Activated CD8-positive, alpha-beta memory T cell treated with anti-CD3 and anti-CD28 coated beads, Interleukin-2, amount 50 U/mL, for 24 hours (primary cell): ENCODE measurements around the gene SLCO2A1.

ENCODE experiments used
- DNase-seq: peaks from one replicate; pipeline ENCODE4 v3.0.0-alpha.2; 2020; ENCODE audit errors: extremely low read depth

SLCO2A1 gene

DNA sequence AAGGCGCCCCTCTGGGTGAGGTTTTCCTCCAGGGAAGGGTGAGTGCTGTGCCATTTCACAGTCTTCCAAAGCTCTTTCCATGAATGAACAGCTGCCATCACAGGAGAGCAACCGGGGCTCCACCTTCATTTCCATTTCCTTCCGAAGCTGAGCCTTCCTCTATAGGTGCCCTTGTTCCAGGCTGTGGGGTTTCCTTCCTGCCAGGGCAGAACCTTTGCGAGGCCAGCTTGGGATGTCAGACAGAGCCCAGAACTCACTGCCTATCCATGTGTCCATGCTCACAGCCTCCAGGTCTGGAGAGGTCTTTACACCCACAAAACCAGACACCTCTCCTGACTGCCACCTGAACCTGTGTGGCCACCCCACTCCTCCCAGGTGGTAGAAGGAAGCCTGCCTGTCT, 49.2 kb downstream of the SLCO2A1 start:
- no peak for DNase-seq

DNA sequence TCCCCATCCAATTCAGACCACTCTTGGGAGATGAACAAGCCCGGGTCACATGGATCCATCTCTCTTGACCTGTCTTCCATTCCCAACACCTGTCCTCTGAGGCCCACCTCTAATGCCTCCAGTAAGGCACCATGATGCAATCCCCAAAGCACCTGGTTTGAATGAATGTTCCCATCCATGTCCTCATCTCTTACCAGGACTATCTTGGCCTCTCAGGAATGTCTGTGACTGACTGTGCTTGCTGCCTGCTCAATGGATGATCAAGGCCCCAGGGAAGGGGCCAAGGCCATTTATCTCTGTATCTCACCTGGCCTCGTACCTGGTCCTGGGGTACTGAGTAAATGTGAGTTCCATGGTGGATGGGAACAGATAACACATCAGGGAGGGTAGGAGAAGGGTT, 49.7 kb downstream of the SLCO2A1 start:
- DNase-seq: no peak

DNA sequence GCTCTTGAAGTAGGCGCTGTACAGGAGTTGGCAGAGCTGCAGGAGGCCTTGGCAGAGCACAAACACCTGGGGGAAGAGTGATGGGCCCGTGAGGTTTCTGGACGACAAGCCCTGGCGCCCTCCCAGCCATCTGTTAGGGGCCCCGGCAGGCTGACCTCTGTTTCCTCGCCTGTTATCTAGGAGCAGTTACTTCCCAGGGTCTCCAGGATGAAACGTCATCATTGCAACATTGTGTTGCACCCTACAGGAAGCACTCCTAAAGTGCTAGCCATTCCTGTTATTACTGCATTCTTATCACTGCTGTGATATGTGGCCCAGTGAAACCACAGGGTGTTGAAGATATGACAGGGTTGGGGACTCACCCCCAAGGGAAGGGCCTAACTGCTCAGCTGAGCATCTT, 50.2 kb downstream of the SLCO2A1 start:
- no peak for DNase-seq

DNA sequence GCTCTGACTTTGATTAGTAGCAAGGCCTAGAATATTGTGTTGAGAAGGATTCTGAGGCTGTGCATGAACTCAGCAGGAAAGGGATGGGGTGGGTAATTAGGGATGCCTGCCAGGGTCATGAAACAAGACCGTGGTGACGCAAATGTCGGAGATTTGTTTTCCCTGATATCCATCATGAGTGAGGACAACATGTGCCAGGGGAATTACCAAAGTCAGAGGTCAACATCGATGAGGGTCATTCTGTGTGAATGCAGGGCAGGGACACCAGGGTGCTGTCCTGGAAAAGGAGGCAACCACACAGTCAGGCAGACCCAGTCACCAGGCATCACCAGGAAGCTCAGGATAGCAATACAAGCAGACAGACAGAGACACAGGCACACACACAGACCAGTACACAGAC, 52.2 kb downstream of the SLCO2A1 start:
- DNase-seq: no peak

DNA sequence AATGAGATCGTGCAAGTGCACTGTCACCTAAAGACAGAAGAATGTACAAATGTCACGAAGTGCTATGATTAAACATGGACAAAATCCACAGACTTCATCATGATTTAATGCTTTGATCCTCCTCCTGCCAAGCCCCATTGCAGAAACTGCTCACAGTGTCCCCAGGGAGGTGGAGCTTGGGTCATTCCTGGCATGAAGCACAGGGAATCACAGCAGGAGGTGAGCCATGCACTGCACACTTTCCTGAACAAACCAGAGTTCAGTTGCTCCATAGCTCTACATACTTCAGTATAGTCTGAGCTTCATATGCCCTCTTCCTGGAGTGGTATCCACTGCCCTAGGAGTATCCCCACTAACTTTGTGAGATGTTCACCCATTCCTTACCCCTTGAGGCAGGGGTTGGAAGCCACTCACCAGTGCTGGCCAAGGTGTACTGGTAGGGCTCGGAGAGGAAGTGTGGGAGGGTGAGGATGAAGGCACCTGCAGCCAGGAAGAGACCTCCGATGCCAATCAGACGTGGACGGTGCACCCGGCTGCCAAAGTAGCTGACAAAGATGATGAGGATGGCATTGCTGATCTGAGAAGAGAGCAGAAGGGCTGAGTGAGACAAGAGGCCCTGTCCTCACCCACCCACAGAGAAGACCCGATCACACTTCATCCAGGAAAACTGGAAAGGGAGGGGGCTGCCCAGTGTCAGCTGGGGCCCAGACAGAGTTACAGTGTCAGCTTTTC, 56.3 kb downstream of the SLCO2A1 start:
- DNase-seq: no peak

DNA sequence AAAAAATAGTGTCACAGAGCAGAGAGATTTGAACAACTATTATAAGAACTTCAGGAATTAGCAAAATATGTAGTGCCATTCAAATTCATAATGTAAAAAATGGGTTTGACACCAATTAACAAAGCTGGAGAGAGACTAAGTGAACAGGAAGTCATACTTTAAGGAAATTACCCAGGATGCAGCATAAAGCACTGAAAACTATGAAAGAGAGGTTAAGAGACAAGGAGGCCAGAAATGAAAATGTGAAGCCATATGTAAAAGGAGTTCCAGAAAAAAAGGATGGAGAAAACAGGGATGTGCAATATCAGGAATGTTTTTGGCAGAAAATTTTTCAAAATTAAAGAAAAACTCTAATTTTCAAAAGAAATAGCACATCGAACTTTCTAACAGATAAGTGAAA, 57.6 kb downstream of the SLCO2A1 start:
- DNase-seq: no peak

DNA sequence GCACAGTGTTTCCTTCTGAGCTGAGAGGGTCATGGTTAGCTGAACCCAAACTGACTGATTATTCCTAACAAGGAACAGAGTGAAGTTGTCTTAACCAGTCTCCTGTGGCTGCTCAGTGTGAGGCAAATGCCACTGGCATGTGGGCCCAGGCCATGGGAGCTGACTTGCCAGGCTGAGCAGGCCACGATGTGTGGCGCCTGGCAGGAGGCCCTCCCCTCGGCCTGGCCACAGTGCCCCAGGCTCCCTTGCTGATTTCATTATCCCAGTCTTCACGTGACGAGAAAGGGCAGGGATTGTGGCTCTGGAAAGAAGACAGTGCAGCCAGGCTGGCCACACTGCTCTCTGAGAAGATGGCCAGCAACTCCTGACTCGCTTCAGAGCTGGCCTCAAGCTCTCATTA, 58.8 kb downstream of the SLCO2A1 start:
- DNase-seq: no peak

DNA sequence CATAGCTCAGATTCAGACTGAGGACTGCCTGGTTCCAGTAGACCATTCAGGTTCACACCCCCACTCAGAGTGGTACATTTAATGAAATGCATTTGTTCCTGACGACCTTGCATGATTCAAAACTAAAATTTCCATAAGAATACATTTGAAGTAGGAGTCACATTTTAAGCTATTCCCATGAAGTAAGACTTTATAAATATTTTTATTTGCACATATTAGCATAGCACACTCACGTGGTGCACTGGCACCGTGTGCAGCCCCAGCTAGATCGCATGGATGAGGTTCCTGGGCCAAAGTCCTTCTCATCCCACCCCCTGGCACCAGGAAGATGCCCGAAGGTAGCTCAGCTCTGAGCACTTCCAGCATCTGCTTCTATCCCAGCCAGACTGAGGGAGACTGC, 59.4 kb downstream of the SLCO2A1 start:
- no peak for DNase-seq

DNA sequence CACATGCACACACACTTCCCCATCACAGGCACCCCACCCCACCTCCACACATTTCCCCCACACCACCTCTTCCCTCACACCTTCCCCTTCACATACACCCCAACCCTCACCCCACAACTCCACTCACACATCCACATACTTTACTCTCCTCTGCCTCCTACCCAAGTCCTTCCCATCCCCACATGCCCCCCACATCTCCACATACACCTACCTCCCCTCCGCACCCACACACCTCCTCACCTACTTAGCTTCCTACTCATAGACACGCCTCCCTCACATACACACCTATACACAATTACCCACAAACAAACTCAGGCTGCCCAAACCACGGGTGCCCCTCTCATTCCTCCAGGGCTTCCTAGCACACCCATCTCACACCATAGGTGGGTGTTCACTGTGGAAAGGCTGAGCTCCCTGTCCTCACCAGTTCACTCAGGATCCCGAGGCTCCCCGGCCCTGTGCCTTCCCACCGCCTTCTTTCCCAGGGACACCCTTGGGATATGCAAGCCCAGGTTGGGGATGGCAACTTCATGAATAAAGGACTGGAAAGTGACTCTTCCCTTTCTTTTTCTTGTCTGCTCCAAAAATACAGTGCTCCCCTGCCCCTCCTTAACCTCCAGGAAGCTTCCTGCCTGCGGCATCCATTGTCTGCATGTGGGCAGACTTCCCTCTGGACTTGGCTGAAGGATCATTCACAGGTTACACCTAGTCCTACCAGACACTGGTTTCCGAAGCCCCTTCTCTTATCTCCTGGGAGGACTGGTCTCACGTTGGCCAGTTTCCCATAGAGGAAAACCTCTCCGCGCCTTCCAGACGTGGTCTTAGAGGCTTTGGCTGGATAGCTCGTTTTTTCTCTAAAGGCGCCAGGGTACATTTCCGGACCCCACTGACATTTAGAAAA, 61.5 kb downstream of the SLCO2A1 start:
- DNase-seq: no peak

DNA sequence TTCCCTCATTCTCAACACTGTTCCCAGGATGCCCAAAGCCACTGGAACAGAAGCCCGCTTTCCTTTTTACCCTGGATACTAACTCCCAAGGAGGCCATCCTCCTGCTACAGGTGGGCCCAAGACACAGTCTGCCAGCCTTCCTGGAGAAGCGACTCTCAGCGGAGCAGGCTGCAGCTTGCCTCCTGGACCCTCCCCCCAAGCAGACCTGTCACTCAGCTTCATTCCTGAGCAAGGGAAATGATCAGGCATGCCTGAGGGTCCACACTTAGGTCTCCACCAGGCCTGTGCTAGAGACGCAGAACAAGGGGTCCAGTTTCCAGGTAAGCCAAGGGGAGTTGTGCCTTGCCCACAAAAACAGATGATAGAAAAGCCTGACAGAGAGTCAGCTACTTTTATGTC, 62.8 kb downstream of the SLCO2A1 start:
- no peak for DNase-seq

DNA sequence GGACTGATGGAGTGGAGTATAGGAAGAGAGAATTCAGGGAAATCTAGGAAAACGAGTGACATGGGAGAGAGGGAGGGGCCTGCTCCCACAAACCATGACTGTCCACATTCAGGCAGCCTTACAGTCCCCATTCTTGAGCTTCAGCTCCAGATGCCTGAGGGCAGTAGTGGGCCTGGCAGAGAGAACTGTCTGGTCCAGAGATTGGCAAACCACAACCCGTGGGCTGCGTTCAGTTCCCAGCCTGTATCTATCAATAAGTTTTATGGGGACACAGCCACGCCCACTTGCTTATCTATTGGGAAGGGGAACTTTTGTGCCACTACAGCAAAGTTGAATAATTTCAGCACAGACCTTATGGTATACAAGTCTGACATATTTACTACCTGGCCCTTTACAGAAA, 63.8 kb downstream of the SLCO2A1 start:
- no peak for DNase-seq

DNA sequence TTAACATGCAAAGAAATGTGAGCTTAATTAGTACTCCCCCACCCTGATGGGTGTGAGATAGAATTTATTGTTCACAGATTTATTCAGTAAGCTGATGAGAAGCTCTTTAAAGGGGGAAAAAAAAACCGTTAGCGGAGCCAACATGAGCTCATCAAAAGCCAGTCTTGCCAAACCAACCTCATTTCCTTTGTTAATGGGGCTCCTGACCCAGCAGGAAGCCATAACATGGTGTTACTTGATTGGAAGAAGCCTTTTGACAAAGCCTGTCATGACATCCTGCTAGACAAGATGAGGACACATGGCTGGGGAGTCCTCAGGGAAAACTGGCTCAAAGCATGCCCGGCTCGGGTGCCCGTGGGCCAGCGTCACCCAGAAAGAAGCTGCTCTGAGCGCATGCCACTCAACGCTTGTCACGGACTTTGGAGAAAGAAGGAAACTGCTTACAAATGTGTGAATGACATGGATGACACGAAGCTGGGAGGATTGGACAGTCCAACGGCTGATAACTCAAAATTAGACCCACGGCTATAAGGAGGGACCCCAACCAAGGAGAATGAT, 64.6 kb downstream of the SLCO2A1 start:
- DNase-seq: no peak

DNA sequence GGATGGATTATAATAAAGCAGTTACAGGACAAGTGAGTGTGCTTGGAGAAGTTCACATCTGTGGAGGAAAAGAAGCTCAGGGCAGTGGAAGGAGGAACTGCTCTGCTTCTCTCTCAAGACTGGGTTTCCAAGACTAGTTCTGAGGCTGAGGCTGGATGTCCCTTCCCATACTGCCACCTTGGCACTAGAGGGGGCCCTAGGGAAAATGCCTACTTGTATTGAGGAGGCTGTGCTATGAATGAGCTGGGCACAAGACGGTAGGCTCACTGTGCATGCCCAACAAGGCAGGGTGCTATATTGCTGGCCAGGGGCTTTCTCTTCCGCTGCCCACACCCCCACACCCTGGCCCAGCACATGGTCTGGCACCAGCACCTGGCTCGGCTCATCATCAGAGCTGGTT, 65.2 kb downstream of the SLCO2A1 start:
- no peak for DNase-seq

DNA sequence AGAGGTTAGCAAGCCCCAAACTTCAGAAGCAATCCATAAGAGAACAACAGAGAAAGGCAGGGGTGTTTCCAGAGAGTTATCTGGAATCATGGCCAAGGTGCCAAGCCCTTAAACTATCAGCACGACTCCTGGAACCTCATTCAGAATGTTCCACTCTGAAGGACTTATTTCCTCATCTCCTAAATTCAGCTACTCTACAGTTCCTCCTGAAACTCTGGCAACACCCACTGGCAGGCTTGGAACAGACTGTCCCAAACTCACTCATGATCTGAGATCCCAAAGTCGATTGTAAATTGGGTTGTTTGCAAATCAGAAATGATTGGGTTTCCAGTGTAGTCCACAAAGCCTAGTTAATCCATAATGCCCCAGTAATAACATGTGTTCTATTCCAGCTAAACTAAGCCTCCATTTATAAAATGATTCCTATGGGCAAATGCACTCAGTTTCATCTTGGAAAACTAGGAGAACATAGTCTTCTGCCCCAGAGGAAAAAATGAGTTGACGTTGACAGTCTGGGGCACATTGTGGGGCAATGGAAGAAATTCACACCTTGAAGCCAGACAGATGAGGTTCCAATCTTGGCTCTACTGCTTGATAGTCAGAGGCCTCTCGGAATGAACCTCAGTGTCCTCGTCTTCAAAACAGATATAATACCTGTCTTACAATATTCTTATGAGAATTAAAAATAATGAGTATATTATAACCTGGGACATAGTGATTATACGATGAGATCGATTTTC, 65.9 kb downstream of the SLCO2A1 start:
- no peak for DNase-seq

DNA sequence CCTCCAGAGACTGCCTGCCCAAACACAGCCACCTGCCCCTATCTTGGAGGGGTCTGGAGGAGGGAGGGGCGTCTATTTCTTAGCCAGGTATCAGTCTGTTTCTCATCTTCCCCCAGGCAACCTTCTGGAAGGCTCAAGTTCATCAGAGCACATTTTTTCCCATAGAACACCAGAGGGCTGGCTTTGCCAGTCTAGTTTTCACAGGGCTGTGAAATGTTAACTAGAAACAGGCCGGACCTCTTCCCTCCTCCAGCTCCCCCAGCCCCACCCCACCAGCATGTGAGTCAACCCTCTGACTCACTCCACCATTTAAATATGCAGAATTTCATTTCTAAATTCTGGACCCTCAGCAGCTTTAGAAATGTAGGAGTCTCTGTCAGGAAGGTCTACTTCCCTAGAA, 66.9 kb downstream of the SLCO2A1 start:
- DNase-seq: no peak

DNA sequence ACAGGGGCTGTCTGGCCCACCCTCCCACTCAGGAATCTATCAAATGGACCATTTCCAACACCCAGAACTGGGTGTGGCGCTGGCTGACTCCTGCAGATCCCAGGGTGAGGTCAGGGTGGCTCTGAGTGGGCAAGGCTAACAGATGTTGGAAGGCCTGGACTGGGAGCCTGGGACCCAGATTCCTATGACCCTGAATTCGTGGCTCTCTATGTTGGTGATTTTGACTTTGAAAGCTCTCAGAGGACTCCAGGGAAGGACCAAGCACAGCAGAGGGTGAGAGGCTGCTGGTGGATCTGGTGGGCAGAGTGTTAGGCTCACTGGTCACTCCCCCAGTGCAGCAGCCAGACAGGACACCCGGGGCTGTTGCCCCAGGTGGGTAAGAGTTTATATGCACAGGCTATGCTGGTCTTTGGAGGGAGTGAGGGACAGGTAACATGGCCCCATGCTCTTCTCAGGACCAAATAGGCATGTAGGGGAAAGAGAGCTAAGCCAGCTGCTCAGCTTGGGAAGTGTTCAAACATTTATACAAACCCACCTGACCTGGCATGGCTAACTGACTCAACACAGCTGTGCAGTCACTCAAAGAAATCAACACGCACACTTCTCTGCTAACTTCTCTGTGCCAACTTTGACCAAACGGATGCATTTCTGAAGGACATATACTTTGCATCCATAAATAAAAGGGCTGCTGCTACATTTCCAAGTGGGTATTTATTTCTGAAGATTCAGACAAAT, 71.5 kb downstream of the SLCO2A1 start:
- no peak for DNase-seq

DNA sequence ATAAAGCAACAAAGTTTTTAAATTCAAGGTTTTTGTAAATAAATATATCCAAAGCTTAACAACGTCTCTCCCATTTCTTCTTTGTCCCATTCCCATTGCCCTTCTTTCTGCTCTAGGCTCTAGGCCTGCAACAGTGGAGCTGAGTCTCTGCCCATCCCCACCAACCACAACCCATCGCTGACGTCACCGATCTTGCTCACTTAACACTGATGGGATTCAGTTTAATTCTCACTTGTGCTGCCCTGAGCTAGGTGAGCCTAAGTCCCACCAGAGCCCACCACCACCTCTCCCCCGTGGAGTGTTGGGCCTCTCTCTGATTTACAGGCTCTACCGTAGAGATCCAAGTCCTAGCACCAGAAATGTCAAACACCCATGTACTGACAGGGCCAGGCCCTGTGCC, 72.7 kb downstream of the SLCO2A1 start:
- DNase-seq: no peak

DNA sequence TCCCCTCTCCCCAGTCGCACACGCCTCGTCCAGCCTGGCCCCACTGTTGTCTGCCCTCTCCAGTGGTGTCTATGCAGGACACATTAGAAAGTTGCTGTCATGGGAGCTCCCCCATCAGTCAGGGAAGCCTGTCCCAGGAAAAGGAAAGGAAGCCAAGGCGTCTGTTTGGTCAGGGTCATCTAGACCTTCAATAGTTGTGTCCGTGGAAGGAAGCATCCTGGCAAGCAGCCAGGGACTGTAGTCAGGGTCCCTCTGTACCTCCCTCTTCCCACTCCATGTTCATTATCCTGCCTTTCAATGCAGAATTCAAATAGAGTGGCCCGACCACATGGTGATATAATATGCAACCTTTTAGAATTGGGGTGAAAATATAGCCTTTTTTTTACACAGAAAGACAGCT, 73.4 kb downstream of the SLCO2A1 start:
- DNase-seq: no peak

DNA sequence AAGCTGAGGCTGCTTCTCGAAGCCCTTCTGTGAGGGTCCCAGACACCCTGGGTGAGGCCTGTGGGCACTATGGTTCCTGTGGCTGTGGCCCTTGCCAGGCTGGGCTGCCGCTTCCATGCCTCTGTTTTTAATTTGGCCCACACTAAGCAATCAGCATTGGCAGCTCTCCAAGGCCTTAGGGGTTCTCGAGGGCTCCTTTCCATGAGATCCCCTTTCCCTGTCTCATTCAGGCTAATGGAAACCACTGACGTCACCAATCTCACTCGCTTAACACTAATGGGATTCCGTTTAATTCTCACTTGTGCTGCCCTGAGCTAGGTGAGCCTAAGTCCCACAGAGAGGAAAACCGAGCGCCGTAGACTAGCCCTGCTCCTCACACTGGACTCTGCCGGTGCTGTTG, 73.8 kb downstream of the SLCO2A1 start:
- DNase-seq: no peak

DNA sequence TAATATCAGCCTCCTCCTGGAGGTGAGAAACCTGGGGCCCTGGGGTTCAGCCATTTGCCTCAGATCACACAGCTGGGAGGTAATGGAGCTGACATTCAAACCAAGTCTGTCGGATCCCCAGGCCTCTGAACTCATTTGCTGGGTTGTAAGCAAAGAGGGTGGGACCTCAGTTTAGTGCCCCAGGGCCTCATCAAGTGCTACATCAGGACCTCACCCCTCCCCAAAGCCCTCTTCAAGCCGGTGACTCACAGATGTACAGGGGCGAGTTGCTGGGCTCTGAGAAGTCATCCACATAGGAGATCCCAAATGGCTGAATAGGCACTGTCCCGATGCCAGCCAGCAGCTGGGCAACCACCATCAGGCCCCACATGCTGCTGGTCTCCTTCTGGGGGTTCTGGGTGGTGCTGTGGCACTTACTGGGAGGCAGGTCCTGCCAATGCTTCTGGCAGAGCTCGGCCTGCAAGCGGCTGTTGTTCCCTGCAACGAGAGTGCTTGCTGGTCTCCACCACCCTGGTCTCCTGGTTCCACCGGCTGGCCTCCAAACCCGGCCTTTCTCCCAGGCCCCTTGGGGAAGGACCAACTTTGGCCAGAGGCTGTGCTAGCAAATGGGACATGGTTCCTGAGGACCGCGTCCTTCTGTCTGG, 74.9 kb downstream of the SLCO2A1 start:
- no peak for DNase-seq

DNA sequence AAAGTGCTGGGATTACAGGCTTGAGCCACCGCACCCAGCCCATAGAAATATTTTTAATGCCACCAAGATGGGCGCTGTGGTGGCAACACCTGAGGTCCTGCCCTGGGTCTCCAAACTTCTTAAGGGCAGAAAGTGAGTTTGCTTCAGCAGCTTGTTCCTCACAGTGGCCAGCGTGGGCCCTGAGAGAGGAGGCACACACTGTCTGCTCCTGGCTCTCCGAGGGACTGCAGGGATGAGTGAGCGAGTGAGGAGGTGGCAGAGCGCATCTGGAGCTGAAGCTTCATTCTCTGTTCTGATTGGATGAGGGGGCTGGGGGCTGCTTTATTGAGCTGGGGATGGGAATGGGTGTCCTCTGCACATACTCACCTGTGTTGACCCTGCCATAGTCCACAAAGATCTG, 76.4 kb downstream of the SLCO2A1 start:
- no peak for DNase-seq
